IMR-90 (cell line): ENCODE results near the gene LNX1. TPM values are rescaled to one million over a fixed set of nuclear protein-coding genes. Genes with fewer than 3 reads are reported as not detected.

Experiments used
- ATAC-seq: fragments of 200-7000 bp; cut with Tn5 transposase; 2 replicates; pipeline ENCODE4 v1.9.1; 2020; ENCODE audit warnings: low read depth, mild to moderate bottlenecking, moderate library complexity
- BruUV-seq: library from RNA; stranded (reverse); fragments of 400-500 nt; replicated peaks from 2 replicates; lab custom pipeline; 2021; lab: Mats Ljungman, UMichigan
- CTCF ChIA-PET: fragments of 300-600 bp; formaldehyde crosslinking; extraction: SDS; loops from one replicate; lab custom pipeline; 2021; ENCODE audit warnings: antibody characterized with exemption; lab: Yijun Ruan, JAX
- POLR2A ChIA-PET: fragments of 300-600 bp; sonication (Branson Sonifier 250); formaldehyde crosslinking; loops from one replicate; lab custom pipeline; 2022; ENCODE audit warnings: antibody characterized with exemption; ENCODE audit not compliant: unreplicated experiment; lab: Charles Lee
- DNase-seq: peaks from one replicate; pipeline ENCODE4 v3.0.0; 2013
- H2AFZ ChIP-seq: replicated peaks from 2 replicates; pipeline ENCODE3; 2013; ENCODE audit warnings: low read length, mild to moderate bottlenecking; ENCODE audit not compliant: poor library complexity
- H2AK5ac ChIP-seq: 2 replicates; pipeline ENCODE4 v1.6.1; 2013; ENCODE audit warnings: low read depth, low read length, inconsistent platforms
- H2AK9ac ChIP-seq: replicated peaks from 2 replicates; pipeline ENCODE3; 2013; ENCODE audit warnings: mild to moderate bottlenecking, low read depth, low read length, moderate library complexity; ENCODE audit not compliant: poor library complexity
- H2BK120ac ChIP-seq: 2 replicates; pipeline ENCODE4 v1.6.1; 2013; ENCODE audit warnings: low read depth, low read length, inconsistent platforms
- H2BK15ac ChIP-seq: 3 replicates; pipeline ENCODE4 v1.6.1; 2013; ENCODE audit warnings: low read depth, low read length, inconsistent platforms
- H2BK20ac ChIP-seq: 2 replicates; pipeline ENCODE4 v1.6.1; 2013; ENCODE audit warnings: low read depth, mild to moderate bottlenecking, inconsistent platforms, low read length, moderate library complexity
- H2BK5ac ChIP-seq: 2 replicates; pipeline ENCODE4 v1.6.1; 2013; ENCODE audit warnings: mild to moderate bottlenecking, low read depth, low read length, inconsistent platforms; ENCODE audit not compliant: poor library complexity, severe bottlenecking
- H3K14ac ChIP-seq: replicated peaks from 2 replicates; pipeline ENCODE4 v1.6.1; 2013; ENCODE audit warnings: low read depth, low read length, inconsistent platforms
- H3K18ac ChIP-seq: 2 replicates; pipeline ENCODE4 v1.6.1; 2013; ENCODE audit warnings: low read depth, low read length, control low read depth
- H3K23ac ChIP-seq: 2 replicates; pipeline ENCODE4 v1.6.1; 2013; ENCODE audit warnings: low read depth, low read length, inconsistent platforms
- H3K27ac ChIP-seq: 2 replicates; pipeline ENCODE4 v1.5.1; 2013; ENCODE audit warnings: mild to moderate bottlenecking, control low read depth, low read length; ENCODE audit not compliant: insufficient read depth
- H3K27me3 ChIP-seq: 2 replicates; pipeline ENCODE4 v1.6.1; 2013; ENCODE audit warnings: low read length; ENCODE audit not compliant: control insufficient read depth, insufficient read depth
- H3K36me3 ChIP-seq: 2 replicates; pipeline ENCODE4 v1.6.1; 2013; ENCODE audit warnings: low read length, mixed read lengths; ENCODE audit not compliant: control insufficient read depth, insufficient read depth
- H3K4ac ChIP-seq: 2 replicates; pipeline ENCODE4 v1.6.1; 2013; ENCODE audit warnings: low read depth, low read length, inconsistent platforms
- H3K4me1 ChIP-seq: 2 replicates; pipeline ENCODE4 v1.6.1; 2013; ENCODE audit warnings: low read length, mixed read lengths; ENCODE audit not compliant: control insufficient read depth, insufficient read depth
- H3K4me2 ChIP-seq: 2 replicates; pipeline ENCODE4 v1.6.1; 2013; ENCODE audit warnings: low read depth, mild to moderate bottlenecking, control low read depth, low read length, moderate library complexity
- H3K4me3 ChIP-seq: 2 replicates; pipeline ENCODE4 v1.5.1; 2013; ENCODE audit warnings: low read depth, mild to moderate bottlenecking, control low read depth, low read length, moderate library complexity; ENCODE audit not compliant: insufficient read depth
- H3K56ac ChIP-seq: 2 replicates; pipeline ENCODE4 v1.6.1; 2013; ENCODE audit warnings: low read length, inconsistent platforms; ENCODE audit not compliant: insufficient read depth; ENCODE audit errors: extremely low read depth
- H3K79me1 ChIP-seq, 2 experiments: 2 replicates each; pipeline ENCODE4 v1.6.1; 2013; ENCODE audit warnings: low read length in 2 of 2, inconsistent platforms in 1 of 2, low read depth in 1 of 2
- H3K9ac ChIP-seq: 2 replicates; pipeline ENCODE4 v1.6.1; 2013; ENCODE audit warnings: low read depth, low read length, control low read depth
- H3K9me1 ChIP-seq: 2 replicates; pipeline ENCODE4 v1.6.1; 2013; ENCODE audit warnings: low read length, inconsistent platforms; ENCODE audit not compliant: insufficient read depth
- H3K9me3 ChIP-seq: 2 replicates; pipeline ENCODE4 v1.6.1; 2013; ENCODE audit warnings: low read length; ENCODE audit not compliant: control insufficient read depth, insufficient read depth
- H4K20me1 ChIP-seq: 2 replicates; pipeline ENCODE4 v1.6.1; 2013; ENCODE audit warnings: low read length, inconsistent platforms; ENCODE audit not compliant: insufficient read depth
- H4K5ac ChIP-seq: 2 replicates; pipeline ENCODE4 v1.6.1; 2013; ENCODE audit warnings: mild to moderate bottlenecking, low read depth, low read length, control low read depth
- H4K8ac ChIP-seq, 2 experiments: 2 replicates each; pipeline ENCODE4 v1.6.1; 2013; ENCODE audit warnings: low read depth in 2 of 2, low read length in 2 of 2, control low read depth in 1 of 2, inconsistent platforms in 1 of 2
- H4K91ac ChIP-seq: 2 replicates; pipeline ENCODE4 v1.6.1; 2013; ENCODE audit warnings: low read depth, low read length, inconsistent platforms; ENCODE audit not compliant: insufficient read depth
- BHLHE40 ChIP-seq: fragments of 150-350 bp; IDR thresholded peaks from 2 replicates; pipeline ENCODE4 v1.6.1; 2016; ENCODE audit warnings: mild to moderate bottlenecking, low read depth, low read length
- CEBPB ChIP-seq: IDR thresholded peaks from 2 replicates; pipeline ENCODE4 v1.6.1; 2012; ENCODE audit warnings: low read depth, low read length, improper control_type of control experiment
- CHD1 ChIP-seq: IDR thresholded peaks from 2 replicates; pipeline ENCODE4 v1.6.1; 2012; ENCODE audit warnings: low read depth, low read length, improper control_type of control experiment
- ELK1 ChIP-seq: fragments of 150-350 bp; IDR thresholded peaks from 2 replicates; pipeline ENCODE4 v1.6.1; 2016; ENCODE audit warnings: low read depth, mild to moderate bottlenecking, low read length, moderate library complexity, borderline replicate concordance
- FOS ChIP-seq: fragments of 150-350 bp; IDR thresholded peaks from 2 replicates; pipeline ENCODE4 v1.6.1; 2016; ENCODE audit warnings: low read depth, low read length
- MAFK ChIP-seq: IDR thresholded peaks from 2 replicates; pipeline ENCODE4 v1.6.1; 2012; ENCODE audit warnings: low read depth, low read length, improper control_type of control experiment
- MAZ ChIP-seq: IDR thresholded peaks from 2 replicates; pipeline ENCODE4 v1.6.1; 2012; ENCODE audit warnings: low read depth, mild to moderate bottlenecking, low read length, improper control_type of control experiment, moderate library complexity, borderline replicate concordance
- NFE2L2 ChIP-seq: fragments of 150-350 bp; IDR thresholded peaks from 2 replicates; pipeline ENCODE4 v1.6.1; 2016; ENCODE audit warnings: low read depth, mild to moderate bottlenecking, low read length
- RCOR1 ChIP-seq: IDR thresholded peaks from 2 replicates; pipeline ENCODE4 v1.6.1; 2012; ENCODE audit warnings: mild to moderate bottlenecking, low read length, improper control_type of control experiment; ENCODE audit not compliant: insufficient replicate concordance
- RFX5 ChIP-seq: IDR thresholded peaks from 2 replicates; pipeline ENCODE4 v1.8.0; 2012; ENCODE audit warnings: low read depth, mild to moderate bottlenecking, low read length, moderate library complexity
- SMC3 ChIP-seq: fragments of 150-350 bp; IDR thresholded peaks from 2 replicates; pipeline ENCODE4 v1.6.1; 2016; ENCODE audit warnings: low read depth, mild to moderate bottlenecking, antibody characterized with exemption, low read length, moderate library complexity
- WGBS, 2 experiments: methylation state at CpG; one replicate each; pipeline versions ENCODE4 v1.1.5 to v1.1.7; 2013; ENCODE audit warnings: missing lambda C conversion rate in 2 of 2; ENCODE audit not compliant: insufficient read length in 1 of 2; ENCODE audit errors: extremely low coverage in 2 of 2; 5-methylcytosine and 5-hydroxymethylcytosine counted together
- dilution Hi-C: fragments of 300-500 bp; cut with HindIII; formaldehyde crosslinking; loops from one replicate; pipeline ENCODE4 v1.14.3; 2018; ENCODE audit warnings: low sequenced_read_pairs; ENCODE audit not compliant: unreplicated experiment
- in situ Hi-C: fragments of 300-500 bp; cut with MboI; formaldehyde crosslinking; loops from 3 replicates; pipeline ENCODE4 v1.14.3; 2019; ENCODE audit warnings: low sequenced_read_pairs, inconsistent platforms, mixed read lengths
- intact Hi-C: fragments of 100-400 bp; cut with micrococcal nuclease; formaldehyde crosslinking; loops from 2 replicates; pipeline ENCODE4 v1.10.0; 2022
- polyA plus RNA-seq, 3 experiments: library from polyadenylated mRNA; depleted of rRNA; stranded (reverse); fragments of >200 nt; gene quantifications; 2 replicates each; pipeline ENCODE4 v1.2.3, GENCODE V29; 2012; ENCODE audit warnings: low replicate concordance in 1 of 3
- total RNA-seq: library from RNA; depleted of rRNA; stranded (reverse); fragments of >200 nt; gene quantifications from 2 replicates; pipeline ENCODE4 v1.2.3, GENCODE V29; 2012

The LNX1 gene
- total and polyA plus RNA-seq, 2 of the 4 experiments (the other 2 are of a cell fraction) = 0.15 to 0.36 TPM

DNA sequence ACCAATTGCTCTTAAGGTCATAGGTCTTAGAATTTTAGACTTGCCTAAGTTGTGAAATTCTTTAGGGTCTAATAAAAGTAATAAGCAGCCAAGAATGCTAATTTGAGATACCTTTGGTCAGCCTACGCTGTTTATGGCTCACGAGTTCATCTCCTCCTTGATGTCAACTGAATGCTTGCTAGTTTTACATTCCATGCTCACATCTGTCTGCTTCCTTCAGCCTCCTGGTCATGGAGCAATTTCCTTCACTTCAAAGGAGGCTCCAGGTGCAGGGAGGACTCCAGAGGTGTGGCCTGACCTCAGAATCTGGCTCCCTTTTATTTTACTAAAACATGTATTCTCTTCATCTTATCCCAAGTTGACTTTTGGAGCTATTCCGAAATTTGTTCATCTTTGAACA, 23.3 kb upstream of the LNX1 start:
- no peak overlapping the region for H3K18ac ChIP-seq
- no CpG with 5 or more reads among the region's 3 CpGs for WGBS, 2 experiments
- H2AK9ac ChIP-seq = no peak overlapping the region
- no peak overlapping the region for H2AFZ ChIP-seq
- no peak overlapping the region for H2BK120ac ChIP-seq
- ChIA-PET CTCF (no interaction called here), POLR2A (no interaction called here)
- H3K9me1 ChIP-seq = no peaks in the 10 kb centered on the region
- no peak overlapping the region for H3K23ac ChIP-seq
- DNase-seq (no peak), ATAC-seq (no peak)
- H3K4me1 ChIP-seq = no peaks in the 10 kb centered on the region
- no peak overlapping the region for H4K8ac ChIP-seq
- no peak overlapping the region for H4K91ac ChIP-seq
- H3K56ac ChIP-seq = no peak overlapping the region
- H4K5ac ChIP-seq = no peak overlapping the region
- H3K4me2 ChIP-seq = no peak overlapping the region
- intact Hi-C loops = no loop called here
- H2BK20ac ChIP-seq = no peak overlapping the region
- BruUV-seq = no TSS peak
- TF ChIP-seq CHD1 = no peak
- TF ChIP-seq ELK1 = no peak
- no peak for TF ChIP-seq MAFK
- TF ChIP-seq CEBPB = no peak
- TF ChIP-seq FOS = no peak
- no peak for TF ChIP-seq RFX5
- TF ChIP-seq SMC3 = no peak
- TF ChIP-seq RCOR1 = no peak
- no peak for TF ChIP-seq NFE2L2
- TF ChIP-seq BHLHE40 = no peak
- TF ChIP-seq MAZ = no peak
- in situ Hi-C loops = no loop called here
- no peaks in the 10 kb centered on the region for H3K79me1 ChIP-seq
- H3K14ac ChIP-seq = no peak overlapping the region
- H3K36me3 ChIP-seq = no peaks in the 10 kb centered on the region
- no peak overlapping the region for H3K4ac ChIP-seq
- no peak overlapping the region for H3K9ac ChIP-seq
- dilution Hi-C loops = no loop called here
- no peak overlapping the region for H3K4me3 ChIP-seq
- no peak overlapping the region for H2BK5ac ChIP-seq
- no peaks in the 10 kb centered on the region for H4K20me1 ChIP-seq
- H3K27me3 ChIP-seq = no peaks in the 10 kb centered on the region
- H3K27ac ChIP-seq = no peak overlapping the region
- no peak overlapping the region for H2BK15ac ChIP-seq
- no peaks in the 10 kb centered on the region for H3K9me3 ChIP-seq
- no peak overlapping the region; the same call in 1 of the 2 replicates for H2AK5ac ChIP-seq
